Eye (tissue), 1 donor: ENCODE results near the gene SLC6A6.
"Not testable (repeated sequence)": the region's sequence is repeated elsewhere in the genome, so short reads cannot be mapped to it uniquely, and the experiment has no call there.

Experiments
- DNase-seq: peaks from one replicate; pipeline ENCODE4 v3.0.0-alpha.2; 2015

SLC6A6 gene

GRCh38 chr3:14509796-14510100 is 107.3 kb downstream of the SLC6A6 start:
- DNase-seq = no peak

GRCh38 chr3:14510838-14511622 is 108.6 kb downstream of the SLC6A6 start:
- DNase-seq = no peak

GRCh38 chr3:14511623-14512280 is 109.3 kb downstream of the SLC6A6 start:
- no peak for DNase-seq

GRCh38 chr3:14512281-14512941 is 110.0 kb downstream of the SLC6A6 start:
- no peak for DNase-seq

GRCh38 chr3:14512942-14513327 is 110.5 kb downstream of the SLC6A6 start:
- no peak for DNase-seq

GRCh38 chr3:14513566-14514322 is 111.3 kb downstream of the SLC6A6 start:
- no peak for DNase-seq

- no peak for DNase-seq
Observed at GRCh38 chr3:14514323-14514720, 111.9 kb downstream of the SLC6A6 start.

- not testable (repeated sequence) for DNase-seq
Observed at GRCh38 chr3:14515526-14515925, 113.1 kb downstream of the SLC6A6 start.

GRCh38 chr3:14516738-14517345 is 114.4 kb downstream of the SLC6A6 start:
- no peak for DNase-seq

- DNase-seq = no peak
Observed at GRCh38 chr3:14517601-14518431, 115.4 kb downstream of the SLC6A6 start.

- DNase-seq = no peak
Observed at GRCh38 chr3:14518432-14518802, 116.0 kb downstream of the SLC6A6 start.

GRCh38 chr3:14518893-14519292 is 116.5 kb downstream of the SLC6A6 start:
- DNase-seq = no peak

GRCh38 chr3:14519406-14519805 is 117.0 kb downstream of the SLC6A6 start:
- DNase-seq = no peak

GRCh38 chr3:14520149-14520548 is 117.7 kb downstream of the SLC6A6 start:
- no peak for DNase-seq

GRCh38 chr3:14520967-14521366 is 118.6 kb downstream of the SLC6A6 start:
- DNase-seq = no peak

- no peak for DNase-seq
Observed at GRCh38 chr3:14521611-14522010, 119.2 kb downstream of the SLC6A6 start.

GRCh38 chr3:14522129-14522691 is 119.8 kb downstream of the SLC6A6 start:
- DNase-seq = no peak

GRCh38 chr3:14522768-14523167 is 120.4 kb downstream of the SLC6A6 start:
- no peak for DNase-seq

- DNase-seq = no peak
Observed at GRCh38 chr3:14523792-14524191, 121.4 kb downstream of the SLC6A6 start.

- DNase-seq = no peak
Observed at GRCh38 chr3:14524311-14524711, 121.9 kb downstream of the SLC6A6 start.

GRCh38 chr3:14524920-14525660 is 122.7 kb downstream of the SLC6A6 start:
- DNase-seq = no peak
